Suprapubic skin (tissue), 3 donors: ENCODE results near the gene MACO1.

Source experiments
- CTCF ChIP-seq, 2 donors: fragments of 200-600 bp in 1 of 2; fragments of 450-650 bp in 1 of 2; sonication (generic) in 1 of 2; IDR thresholded peaks; one replicate each; pipeline ENCODE4 v1.5.1; 2016 to 2019; ENCODE audit warnings: antibody characterized with exemption in 2 of 2, mild to moderate bottlenecking in 1 of 2, moderate library complexity in 1 of 2
- POLR2A ChIP-seq, 2 donors: fragments of 450-650 bp; IDR thresholded peaks; one replicate each; pipeline ENCODE4 v1.6.1; 2017; ENCODE audit warnings: antibody characterized with exemption in 2 of 2, mild to moderate bottlenecking in 2 of 2, moderate library complexity in 2 of 2

GRCh38 chr1:25478633-25479032 lies 47.9 kb downstream of the MACO1 start:
- TF ChIP-seq CTCF (IDR thresholded peaks at IDR 0.05) (no peak), POLR2A (IDR thresholded peaks at IDR 0.05) (no peak)
